NCI-H774 (cell line): Measurements from ENCODE around the gene ELFN2.

ENCODE experiments used
- DNase-seq: peaks from one replicate; lab custom pipeline; 2025; lab: John Stamatoyannopoulos, UW

Gene ELFN2

DNA sequence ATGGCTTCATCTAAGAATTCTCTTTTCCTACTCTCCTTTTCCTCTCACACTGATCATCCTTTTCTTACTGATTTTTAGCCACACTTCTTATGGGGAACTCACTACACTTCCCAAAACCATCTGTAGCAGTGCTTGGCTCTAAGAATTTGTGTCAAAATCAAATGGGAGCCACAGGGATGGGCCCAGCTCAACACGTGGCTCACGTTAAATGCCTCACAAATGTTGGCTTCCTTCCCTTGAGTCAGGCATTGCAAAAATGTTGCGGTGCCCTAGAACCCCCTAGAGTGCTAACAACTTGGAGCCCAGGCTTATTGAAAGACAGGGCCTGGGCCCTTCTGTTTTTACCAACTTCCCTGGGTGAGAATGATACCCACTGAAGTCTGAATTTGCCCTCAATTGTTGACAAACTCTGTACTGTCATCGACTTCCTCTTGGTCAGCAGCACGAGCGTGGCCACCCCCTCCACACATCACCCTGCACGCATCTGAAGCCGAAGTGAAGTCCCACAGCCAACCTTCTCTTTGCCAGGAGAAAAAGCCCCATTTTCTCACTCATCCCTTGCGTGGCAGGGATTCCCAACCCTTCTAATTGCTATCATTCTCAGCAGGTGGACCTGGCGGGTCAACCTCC, 69.7 kb downstream of the ELFN2 start:
- no peak for DNase-seq

- no peak for DNase-seq
Observed at GRCh38 chr22:37356922-37357321, 70.4 kb downstream of the ELFN2 start.

- DNase-seq = no peak
Observed at GRCh38 chr22:37355174-37355573, 72.1 kb downstream of the ELFN2 start.

- DNase-seq = no peak
Observed at GRCh38 chr22:37354670-37355069, 72.6 kb downstream of the ELFN2 start.

DNA sequence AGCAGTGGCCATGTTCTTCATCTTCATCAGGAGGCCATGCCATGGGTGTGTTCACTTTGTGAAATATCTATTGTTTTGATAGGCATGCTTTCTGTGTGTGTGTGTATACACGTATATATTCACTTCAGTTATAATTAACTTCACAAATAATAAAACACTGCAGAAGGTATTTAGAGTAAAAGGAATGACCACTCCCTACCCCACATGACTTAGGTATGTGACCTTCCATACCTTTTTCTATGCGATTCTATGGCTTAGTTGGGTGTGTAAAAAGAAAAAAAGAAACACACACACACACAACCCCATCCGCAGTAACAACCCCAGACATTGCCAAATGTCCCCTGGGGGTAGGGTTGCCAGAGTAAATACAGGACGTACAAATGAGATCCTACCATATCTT, 73.0 kb downstream of the ELFN2 start:
- no peak for DNase-seq

DNA sequence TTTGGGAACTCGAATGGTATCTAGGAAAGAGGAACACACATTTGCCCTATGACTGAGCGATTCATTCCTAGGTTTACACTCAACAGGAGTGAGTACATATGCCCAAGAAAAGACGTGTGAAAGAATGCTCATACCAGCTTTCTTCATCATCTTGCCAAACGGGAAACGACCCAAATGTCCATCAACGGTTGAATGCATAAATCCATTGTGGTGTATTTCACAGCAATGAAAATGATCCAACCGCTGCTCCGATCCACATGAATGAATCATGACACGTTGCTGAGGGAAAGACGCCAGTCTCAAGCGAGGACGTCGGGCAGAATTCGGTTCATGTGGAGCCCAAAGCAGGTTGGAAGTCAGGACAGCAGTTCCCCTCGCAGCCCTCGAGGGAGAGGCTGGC, 73.4 kb downstream of the ELFN2 start:
- no peak for DNase-seq

DNA sequence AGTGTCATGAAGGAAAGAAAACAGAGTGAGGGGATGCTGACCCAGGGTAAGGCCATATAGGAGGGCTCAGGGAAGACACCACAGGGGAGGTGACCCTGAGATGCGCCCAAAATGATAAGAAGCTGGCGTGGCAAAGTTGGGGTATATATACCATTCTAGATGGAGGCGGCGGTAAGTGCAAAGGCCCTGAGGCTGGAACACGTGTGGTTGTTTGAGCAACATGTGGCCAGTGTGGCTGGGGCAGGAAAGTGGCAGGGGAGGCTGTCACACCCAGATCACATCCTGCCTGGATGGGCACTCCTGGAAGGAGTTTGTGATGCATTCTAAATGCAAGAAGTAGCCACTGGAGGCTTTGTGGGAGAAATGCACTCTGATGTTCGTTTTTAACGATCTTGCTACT, 74.8 kb downstream of the ELFN2 start:
- no peak for DNase-seq

- no peak for DNase-seq
Observed at GRCh38 chr22:37351232-37351631, 76.0 kb downstream of the ELFN2 start.

DNA sequence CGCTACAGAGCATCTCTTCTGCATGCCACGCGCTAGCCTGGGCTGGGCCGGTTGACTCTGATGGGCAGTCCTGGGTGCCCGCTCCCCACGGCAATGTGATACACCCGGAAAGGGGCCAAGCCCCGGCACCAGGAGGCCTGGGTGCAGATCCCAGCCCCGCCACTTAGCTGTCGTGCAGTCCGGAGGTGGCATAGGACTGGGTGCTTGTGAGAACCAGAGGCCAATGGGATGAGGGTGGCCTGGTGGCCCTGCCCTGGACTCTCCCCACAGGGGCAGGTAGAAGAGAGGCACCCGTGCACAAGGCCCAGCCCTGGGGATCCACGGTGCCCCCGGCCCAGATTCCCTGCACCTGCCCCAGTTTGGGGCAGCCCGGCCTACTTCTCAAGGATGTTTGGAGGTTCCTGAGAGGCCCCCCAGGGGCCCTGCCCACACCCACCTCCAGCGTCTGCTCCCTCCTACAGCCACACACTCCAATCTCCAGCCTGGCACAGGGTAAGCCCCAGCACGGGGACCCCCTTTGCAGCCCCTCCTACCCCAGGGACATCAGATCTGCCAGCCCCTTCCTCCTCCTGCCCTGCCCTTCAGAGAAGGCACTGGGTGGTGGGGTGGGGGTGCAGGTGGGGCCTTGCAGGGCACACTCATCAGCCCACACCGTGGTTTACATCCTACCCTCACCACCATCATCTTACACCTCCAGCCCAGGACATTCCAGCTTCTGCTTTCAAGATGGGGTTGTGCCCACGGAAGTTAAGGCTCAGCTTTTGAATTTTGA, 78.0 kb downstream of the ELFN2 start:
- DNase-seq = no peak

GRCh38 chr22:37346505-37346895, 80.8 kb downstream of the ELFN2 start:
- DNase-seq = no peak

GRCh38 chr22:37345863-37346504, 81.3 kb downstream of the ELFN2 start:
- DNase-seq = no peak

DNA sequence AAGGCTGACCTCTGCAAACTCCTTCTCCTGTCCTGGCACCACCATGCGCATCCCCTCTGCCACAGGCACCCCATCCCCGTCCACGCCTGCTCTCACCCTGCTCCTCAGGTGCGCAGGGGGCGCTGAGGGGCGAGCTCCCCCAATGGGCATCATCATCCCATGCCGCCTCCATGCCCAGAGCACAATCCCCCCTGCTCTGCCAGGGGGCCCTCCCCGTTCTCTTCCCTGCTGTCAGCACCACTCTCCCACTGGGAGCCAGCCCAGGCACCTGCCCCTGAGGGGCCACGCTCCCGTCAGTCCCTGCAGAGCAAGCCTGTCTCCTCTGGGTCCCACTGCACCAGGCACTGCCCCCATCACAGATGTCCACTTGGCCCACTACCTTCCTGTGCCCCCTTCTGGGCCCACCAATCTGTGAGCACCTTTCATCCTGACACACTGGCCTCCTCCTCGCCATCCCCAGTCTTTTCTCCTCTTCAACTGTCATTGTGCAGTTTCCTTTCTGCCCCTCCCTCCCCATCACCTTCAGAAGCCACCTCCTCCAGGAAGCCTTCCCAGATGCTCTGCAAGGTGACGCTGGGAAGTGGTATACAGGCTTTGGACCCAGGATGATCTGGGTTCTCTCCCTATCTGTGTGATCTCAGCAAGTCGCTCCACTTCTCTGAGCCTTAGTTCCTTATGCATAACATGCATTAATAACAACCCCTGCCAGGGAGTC, 82.4 kb downstream of the ELFN2 start:
- no peak for DNase-seq

GRCh38 chr22:37343863-37344734, 83.2 kb downstream of the ELFN2 start:
- no peak for DNase-seq

GRCh38 chr22:37343348-37343747, 83.9 kb downstream of the ELFN2 start:
- DNase-seq = no peak

- no peak for DNase-seq
Observed at GRCh38 chr22:37342065-37342464, 85.2 kb downstream of the ELFN2 start.

DNA sequence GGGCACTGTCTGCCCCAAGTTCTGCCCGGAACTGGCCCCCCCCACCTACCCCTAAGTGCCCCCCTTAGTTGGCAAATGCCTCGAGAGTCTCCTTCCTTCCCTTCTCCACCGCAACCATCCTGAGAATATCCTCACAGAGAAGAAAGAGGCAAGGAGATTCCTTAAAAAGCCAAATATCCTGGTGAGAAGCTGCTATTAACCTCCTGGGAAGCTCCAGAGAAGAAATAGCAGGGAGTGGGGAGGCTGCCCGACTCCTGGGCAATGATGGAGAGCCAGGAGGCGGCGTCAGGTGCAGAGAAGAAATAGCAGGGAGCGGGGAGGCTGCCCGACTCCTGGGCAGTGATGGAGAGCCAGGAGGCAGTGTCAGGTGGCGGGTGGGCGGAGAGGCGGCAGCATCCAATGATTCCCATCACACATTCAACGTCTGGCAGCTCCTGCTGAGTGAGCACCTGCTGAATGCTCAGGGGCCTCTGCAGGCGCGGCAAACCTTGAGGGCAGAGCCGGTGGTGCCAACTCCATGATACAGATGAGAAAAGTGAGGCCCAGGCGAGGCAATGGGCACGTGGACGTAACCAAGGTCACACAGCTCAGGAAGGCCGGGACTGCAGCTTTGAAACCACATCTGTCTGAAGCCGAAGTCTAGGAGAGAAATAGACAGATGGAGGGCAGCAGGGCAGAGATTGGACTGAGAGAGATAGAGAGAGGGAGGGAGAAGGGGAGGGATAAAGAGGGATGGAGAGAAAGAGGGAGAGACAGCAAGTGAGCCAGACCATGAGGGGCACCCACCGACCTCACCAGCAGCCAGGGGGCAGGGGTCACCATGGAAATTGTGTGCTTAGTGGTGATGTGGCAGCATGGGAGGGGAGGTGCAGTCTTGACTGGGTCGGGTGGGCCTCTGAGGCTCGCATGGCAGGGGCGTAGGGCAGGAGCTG, 86.7 kb downstream of the ELFN2 start:
- no peak for DNase-seq

DNA sequence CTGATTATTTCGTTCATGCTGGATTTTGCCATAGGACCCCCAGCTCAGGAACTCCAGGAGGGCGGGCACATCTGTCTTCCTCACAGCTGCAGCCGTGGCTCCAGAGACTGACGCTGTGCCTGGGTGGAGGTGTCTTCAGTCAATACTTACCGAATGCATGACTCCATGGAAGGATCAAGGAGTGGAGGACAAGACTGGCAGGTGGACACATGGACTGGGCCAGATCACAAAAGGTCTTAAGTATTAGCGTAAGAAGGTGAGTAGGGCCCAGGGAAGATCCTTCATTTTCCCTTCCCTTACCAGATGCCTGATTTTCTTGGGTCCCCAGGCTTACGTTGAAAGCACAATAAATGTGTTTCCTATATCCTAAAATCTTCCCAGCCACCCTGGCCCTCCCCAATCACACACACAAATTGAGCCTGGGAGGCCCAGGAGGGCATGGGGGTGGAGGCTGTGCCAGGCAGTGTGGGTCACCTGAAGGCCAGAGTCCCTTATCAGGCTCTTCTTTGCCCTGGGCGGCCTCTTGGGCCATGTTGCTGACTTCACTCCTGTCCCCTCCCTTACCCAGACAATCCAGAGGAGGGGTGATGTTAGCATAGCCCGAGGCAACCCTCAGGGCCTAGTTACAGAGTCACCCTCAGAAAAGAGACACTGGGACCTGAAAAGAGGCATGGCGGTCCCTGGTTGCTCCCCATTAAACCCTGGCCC, 88.6 kb downstream of the ELFN2 start:
- DNase-seq = no peak

DNA sequence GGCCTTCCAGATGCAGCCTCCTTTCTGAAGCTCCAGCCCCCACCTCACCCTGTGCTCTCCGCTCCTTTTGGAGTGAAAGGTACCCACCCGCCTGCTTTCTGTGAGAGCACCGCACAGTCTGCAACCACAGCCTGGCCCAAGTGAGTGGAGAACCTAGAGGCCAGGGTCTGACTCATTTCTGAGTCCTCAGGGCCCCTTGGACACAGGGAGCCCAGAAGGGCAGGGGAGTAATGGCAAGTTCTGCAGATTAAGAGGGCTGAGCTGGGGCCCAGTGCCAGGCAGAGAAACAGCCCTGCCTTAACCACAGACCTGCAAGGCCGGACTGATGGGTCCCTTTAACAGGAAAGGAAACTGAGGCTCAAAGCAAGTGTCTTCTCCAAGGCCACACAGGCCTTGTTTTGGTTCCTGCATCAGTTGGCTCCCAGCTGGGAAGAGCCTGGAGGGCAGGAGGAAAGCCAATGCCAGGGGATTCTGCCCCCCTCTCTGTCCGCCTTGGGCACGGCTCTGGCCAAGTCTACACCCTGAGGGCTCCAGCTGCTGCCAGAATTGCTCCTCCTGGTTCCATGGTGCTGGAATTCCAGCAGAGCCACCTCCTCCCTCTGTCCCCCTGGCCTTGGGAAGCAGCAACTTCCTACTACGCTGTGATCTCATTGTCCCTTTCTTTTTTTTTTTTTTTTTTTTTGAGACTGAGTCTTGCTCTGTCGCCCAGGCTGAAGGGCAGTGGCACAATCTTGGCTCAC, 89.9 kb downstream of the ELFN2 start:
- DNase-seq = no peak

DNA sequence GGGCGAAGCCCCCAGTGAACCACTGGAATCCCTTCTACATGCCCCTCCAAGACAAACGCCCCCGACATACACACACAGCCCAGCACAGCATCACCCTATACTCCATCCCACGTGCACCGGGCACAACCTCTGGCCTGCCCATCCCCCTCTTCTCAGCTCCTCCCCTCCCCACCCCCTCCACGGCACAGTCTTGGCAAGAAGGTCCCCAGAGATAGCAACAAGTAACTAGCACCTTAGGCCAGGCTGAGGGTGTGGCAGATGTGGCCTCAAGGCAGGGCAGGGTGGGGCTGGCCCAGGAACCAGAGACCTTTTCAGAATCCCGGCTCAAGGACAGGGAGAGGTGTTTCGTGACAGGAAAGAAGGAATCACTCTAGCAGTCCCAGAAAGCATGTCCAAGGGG, 90.7 kb downstream of the ELFN2 start:
- DNase-seq = no peak
